ENCODE results near the gene MAPK6. TPM values are rescaled to one million over a fixed set of nuclear protein-coding genes. Genes with fewer than 3 reads are reported as not detected.

MAPK6 gene
- total and polyA plus RNA-seq, 10 of the 15 experiments (the other 5 are each of a cell fraction or from before 2014, with no cell fraction given) = 20.6 to 100 (median 52.6) TPM

DNA sequence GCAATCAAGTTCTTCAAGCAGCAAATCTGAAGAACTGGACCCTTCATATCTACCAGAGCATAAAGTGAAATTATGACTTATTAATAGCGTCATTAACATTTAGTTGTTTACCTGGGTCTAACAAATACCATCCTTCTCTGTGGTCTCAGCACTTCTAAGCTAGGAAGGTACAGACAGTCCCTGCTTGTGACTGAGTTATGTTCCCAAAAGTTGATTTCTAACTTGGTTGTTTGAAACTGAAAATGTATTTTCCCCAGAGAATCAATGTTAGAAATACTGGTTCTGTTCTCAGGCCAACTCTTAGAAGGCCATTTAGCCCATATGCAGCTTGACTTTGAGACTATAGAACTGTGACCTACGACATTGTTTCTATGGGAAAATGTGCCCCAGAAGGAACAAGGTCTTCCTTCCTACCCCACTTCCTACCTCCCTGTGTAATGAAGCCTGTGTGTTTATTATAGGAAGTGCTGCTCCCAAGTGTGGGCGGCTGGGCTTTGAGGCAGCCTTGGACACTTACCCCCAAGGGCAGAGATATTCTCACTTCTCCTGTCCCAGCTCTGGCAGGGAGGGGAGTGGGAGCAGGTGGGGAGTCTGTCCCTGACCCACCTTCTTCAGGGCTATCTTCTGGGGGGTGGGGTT lies 12.2 kb upstream of the MAPK6 start:
- Histone ChIP-seq H3K4me1 (ENCODE audit: control insufficient read depth, insufficient read depth, low read length) (peaks cover 64% of the 10 kb centered on the region), H4K20me1 (ENCODE audit: control insufficient read depth, insufficient read depth) (no peaks in the 10 kb centered on the region), H3K4me2 (ENCODE audit: control insufficient read depth, insufficient read depth) (peak overlapping the region; percentile 72), H3K36me3 (ENCODE audit: control insufficient read depth in 2 of 2, insufficient read depth in 2 of 2, low read length in 1 of 2) (no peaks in the 10 kb centered on the region), H3K9ac (ENCODE audit: control insufficient read depth, insufficient read depth, low read length) (peak overlapping the region; percentile 78), H3K9me3 (replicated peaks; ENCODE audit: control insufficient read depth, insufficient read depth, low read length) (peaks cover 11% of the 10 kb centered on the region), H3K4me3 (peak overlapping the region; percentile 26; the same call in 1 of the 2 replicates), H3K79me2 (ENCODE audit: control insufficient read depth, insufficient read depth, low read length) (no peaks in the 10 kb centered on the region), H3K27me3 (replicated peaks in 1 of 2; ENCODE audit: control insufficient read depth in 2 of 2, insufficient read depth in 2 of 2, low read length in 1 of 2) (no peaks in the 10 kb centered on the region), H2AFZ (ENCODE audit: control insufficient read depth, low read depth, low read length) (peak overlapping the region; percentile 13), H3K27ac (ENCODE audit: control insufficient read depth, insufficient read depth) (peak overlapping the region; percentile 99)
- ChIA-PET SMC1A (ENCODE audit: uncharacterized antibody, unreplicated experiment) (interaction anchor here (0.8 to 5.7 kb wide), 20 partner anchors 11 to 271 kb away, joined by 3 to 68 read pairs (median 8); partner anchors contain the start of genes BCL2L10 and LYSMD2), CTCF (interaction anchor here (0.6 to 2.1 kb wide), 21 partner anchors 11 to 134 kb away, joined by 3 to 11 read pairs (median 4); no protein-coding TSS in a partner anchor), POLR2A (interaction anchor here (1.0 to 5.0 kb wide), 15 partner anchors 8 to 172 kb away, joined by 3 to 54 read pairs (median 7); partner anchors contain the start of gene MAPK6), RAD21 (ENCODE audit: unreplicated experiment) (interaction anchor here (0.6 to 5.1 kb wide), 26 partner anchors 14 to 271 kb away, joined by 3 to 54 read pairs (median 5); partner anchors contain the start of genes LEO1 and MAPK6)
- in situ Hi-C loops (cut with MboI) (no loop called here), intact Hi-C loops (cut with micrococcal nuclease; ENCODE audit: unreplicated experiment) (loop anchor here (2.0 to 5.0 kb wide), 3 partner anchors 24 to 270 kb away; partner anchors contain the start of gene LYSMD2)
- BruUV-seq (replicated peaks) = TSS peak; percentile 70
- WGBS (ENCODE audit: insufficient coverage, insufficient replicate concordance, low lambda C conversion rate, missing lambda C conversion rate) = 0% methylated on average over 3 of the region's 3 CpGs
- DNase-seq (ENCODE audit: low read depth, low spot score) (peak; percentile 83), ATAC-seq (peak; percentile 49), FAIRE-seq (no peak)
- peak; percentile 37; the same call in 1 of the 2 replicates for TF ChIP-seq BCL11A (IDR thresholded peaks at IDR 0.05; ENCODE audit: low read depth, low read length)
- TF ChIP-seq SMAD1 (IDR thresholded peaks at IDR 0.05; ENCODE audit: low read depth, partially characterized antibody) = peak; percentile 13
- TF ChIP-seq, protein P1, sequence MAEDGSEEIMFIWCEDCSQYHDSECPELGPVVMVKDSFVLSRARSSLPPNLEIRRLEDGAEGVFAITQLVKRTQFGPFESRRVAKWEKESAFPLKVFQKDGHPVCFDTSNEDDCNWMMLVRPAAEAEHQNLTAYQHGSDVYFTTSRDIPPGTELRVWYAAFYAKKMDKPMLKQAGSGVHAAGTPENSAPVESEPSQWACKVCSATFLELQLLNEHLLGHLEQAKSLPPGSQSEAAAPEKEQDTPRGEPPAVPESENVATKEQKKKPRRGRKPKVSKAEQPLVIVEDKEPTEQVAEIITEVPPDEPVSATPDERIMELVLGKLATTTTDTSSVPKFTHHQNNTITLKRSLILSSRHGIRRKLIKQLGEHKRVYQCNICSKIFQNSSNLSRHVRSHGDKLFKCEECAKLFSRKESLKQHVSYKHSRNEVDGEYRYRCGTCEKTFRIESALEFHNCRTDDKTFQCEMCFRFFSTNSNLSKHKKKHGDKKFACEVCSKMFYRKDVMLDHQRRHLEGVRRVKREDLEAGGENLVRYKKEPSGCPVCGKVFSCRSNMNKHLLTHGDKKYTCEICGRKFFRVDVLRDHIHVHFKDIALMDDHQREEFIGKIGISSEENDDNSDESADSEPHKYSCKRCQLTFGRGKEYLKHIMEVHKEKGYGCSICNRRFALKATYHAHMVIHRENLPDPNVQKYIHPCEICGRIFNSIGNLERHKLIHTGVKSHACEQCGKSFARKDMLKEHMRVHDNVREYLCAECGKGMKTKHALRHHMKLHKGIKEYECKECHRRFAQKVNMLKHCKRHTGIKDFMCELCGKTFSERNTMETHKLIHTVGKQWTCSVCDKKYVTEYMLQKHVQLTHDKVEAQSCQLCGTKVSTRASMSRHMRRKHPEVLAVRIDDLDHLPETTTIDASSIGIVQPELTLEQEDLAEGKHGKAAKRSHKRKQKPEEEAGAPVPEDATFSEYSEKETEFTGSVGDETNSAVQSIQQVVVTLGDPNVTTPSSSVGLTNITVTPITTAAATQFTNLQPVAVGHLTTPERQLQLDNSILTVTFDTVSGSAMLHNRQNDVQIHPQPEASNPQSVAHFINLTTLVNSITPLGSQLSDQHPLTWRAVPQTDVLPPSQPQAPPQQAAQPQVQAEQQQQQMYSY (CRISPR knock-in tag; IDR thresholded peaks at IDR 0.05) = no peak
- TF ChIP-seq SP1 (IDR thresholded peaks at IDR 0.05; ENCODE audit: low read depth, low read length) = no peak
- TF ChIP-seq, protein P2, sequence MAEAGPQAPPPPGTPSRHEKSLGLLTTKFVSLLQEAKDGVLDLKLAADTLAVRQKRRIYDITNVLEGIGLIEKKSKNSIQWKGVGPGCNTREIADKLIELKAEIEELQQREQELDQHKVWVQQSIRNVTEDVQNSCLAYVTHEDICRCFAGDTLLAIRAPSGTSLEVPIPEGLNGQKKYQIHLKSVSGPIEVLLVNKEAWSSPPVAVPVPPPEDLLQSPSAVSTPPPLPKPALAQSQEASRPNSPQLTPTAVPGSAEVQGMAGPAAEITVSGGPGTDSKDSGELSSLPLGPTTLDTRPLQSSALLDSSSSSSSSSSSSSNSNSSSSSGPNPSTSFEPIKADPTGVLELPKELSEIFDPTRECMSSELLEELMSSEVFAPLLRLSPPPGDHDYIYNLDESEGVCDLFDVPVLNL (IDR thresholded peaks at IDR 0.05; ENCODE audit: low read depth, low read length) = no peak
- TF ChIP-seq, protein P3, sequence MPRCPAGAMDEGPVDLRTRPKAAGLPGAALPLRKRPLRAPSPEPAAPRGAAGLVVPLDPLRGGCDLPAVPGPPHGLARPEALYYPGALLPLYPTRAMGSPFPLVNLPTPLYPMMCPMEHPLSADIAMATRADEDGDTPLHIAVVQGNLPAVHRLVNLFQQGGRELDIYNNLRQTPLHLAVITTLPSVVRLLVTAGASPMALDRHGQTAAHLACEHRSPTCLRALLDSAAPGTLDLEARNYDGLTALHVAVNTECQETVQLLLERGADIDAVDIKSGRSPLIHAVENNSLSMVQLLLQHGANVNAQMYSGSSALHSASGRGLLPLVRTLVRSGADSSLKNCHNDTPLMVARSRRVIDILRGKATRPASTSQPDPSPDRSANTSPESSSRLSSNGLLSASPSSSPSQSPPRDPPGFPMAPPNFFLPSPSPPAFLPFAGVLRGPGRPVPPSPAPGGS (IDR thresholded peaks at IDR 0.05; ENCODE audit: borderline replicate concordance, insufficient read depth, low read depth, low read length, poor library complexity, severe bottlenecking) = peak; percentile 64
- TF ChIP-seq, protein P4, sequence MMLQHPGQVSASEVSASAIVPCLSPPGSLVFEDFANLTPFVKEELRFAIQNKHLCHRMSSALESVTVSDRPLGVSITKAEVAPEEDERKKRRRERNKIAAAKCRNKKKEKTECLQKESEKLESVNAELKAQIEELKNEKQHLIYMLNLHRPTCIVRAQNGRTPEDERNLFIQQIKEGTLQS (IDR thresholded peaks at IDR 0.05; ENCODE audit: borderline replicate concordance, extremely low read depth, low read depth, low read length) = no peak
- TF ChIP-seq RUNX3 (IDR thresholded peaks at IDR 0.05; ENCODE audit: low read length) = 0 out of 2 replicates have a peak, but pooled peaks have one; percentile 5
- TF ChIP-seq DPF2 (IDR thresholded peaks at IDR 0.05) = peak; percentile 19; the same call in 1 of the 2 replicates
- TF ChIP-seq ZNF217 (IDR thresholded peaks at IDR 0.05) = no peak
- peak; percentile 69 for TF ChIP-seq SPI1 (IDR thresholded peaks at IDR 0.05; ENCODE audit: borderline replicate concordance, insufficient read depth, low read depth, low read length)
- 0 out of 2 replicates have a peak, but pooled peaks have one; percentile 25 for TF ChIP-seq MXI1 (IDR thresholded peaks at IDR 0.05; ENCODE audit: low read depth, low read length)

Data from GM12878 (cell line).